IPS-18c (cell line): ENCODE results near the gene ZBTB20.

Source experiments
- H3K4me3 ChIP-seq: 2 replicates; pipeline ENCODE4 v1.7.0; 2013; ENCODE audit warnings: low read depth, mild to moderate bottlenecking, low read length, moderate library complexity; ENCODE audit not compliant: insufficient read depth
- H3K9me3 ChIP-seq: one replicate; pipeline ENCODE4 v1.6.1; 2013; ENCODE audit warnings: mild to moderate bottlenecking, low read length, moderate library complexity; ENCODE audit not compliant: control insufficient read depth, insufficient read depth

Gene ZBTB20

GRCh38 chr3:114756506-114757279 lies 390.4 kb downstream of the ZBTB20 start:
- Histone ChIP-seq H3K4me3 (no peak overlapping the region), H3K9me3 (no peaks in the 10 kb centered on the region)

DNA sequence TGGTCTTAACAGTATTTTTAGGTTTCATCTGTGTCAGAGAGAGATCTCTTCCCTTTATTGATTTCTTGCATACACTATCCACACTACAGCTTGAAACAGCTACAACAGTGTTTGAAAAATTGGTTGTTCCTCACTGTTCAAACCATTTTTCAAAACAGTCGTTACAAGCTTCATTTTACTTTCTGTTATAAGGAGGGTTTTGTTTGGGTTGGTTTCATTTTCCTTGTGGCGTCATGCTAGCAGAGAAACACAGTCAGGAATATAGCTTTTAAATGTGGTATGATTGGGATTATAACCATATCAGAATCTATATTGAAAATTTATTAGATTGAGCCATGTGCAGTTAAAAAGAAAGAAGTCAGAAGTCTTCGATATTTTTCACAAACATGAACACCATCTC lies 400.6 kb downstream of the ZBTB20 start:
- Histone ChIP-seq H3K4me3 (no peak overlapping the region), H3K9me3 (no peaks in the 10 kb centered on the region)

GRCh38 chr3:114745322-114746240 lies 401.5 kb downstream of the ZBTB20 start:
- no peak overlapping the region for H3K4me3 ChIP-seq
- no peaks in the 10 kb centered on the region for H3K9me3 ChIP-seq

DNA sequence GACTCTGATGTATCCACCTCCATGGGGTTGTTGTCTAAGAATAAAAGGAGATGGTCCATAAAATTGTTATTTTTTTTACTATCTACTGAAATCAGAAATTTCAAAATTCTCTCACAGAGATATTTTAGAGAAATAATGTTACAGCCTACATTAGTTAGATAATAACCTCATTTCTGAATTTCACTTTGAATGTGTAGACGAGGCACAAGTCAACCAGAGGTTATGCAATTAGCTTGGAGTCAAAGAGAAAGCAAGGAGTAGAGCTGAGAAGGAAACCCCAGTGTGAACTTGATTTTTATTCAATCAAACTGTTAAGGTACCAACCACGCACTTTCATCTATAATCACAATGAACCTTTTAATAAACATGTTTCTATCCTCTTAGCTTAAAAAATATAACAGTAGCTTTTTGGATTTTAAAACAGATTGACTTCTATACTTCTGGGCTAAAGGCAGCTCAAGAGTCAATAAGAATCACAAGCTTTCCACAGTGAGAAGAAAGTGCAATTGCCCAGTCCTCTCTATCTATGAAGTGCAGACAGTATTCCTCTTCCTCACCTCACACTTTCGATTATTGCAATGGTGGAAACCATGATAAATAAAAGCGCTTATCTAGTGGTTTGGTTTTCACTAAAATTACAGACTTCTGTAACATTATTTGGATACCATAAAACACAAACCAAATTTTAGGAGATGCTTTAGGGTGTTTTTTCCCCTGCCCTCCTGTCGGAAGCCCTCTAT lies 403.2 kb downstream of the ZBTB20 start:
- Histone ChIP-seq H3K4me3 (no peak overlapping the region), H3K9me3 (no peaks in the 10 kb centered on the region)

- no peaks in the 10 kb centered on the region for H3K9me3 ChIP-seq
- no peak overlapping the region for H3K4me3 ChIP-seq
Observed at GRCh38 chr3:114741066-114741465, 406.0 kb downstream of the ZBTB20 start.

- no peaks in the 10 kb centered on the region for H3K9me3 ChIP-seq
- H3K4me3 ChIP-seq, result no peak overlapping the region
Observed at GRCh38 chr3:114739627-114740026, 407.5 kb downstream of the ZBTB20 start.

- Histone ChIP-seq H3K4me3 (no peak overlapping the region), H3K9me3 (no peaks in the 10 kb centered on the region)
Observed at GRCh38 chr3:114732353-114732752, 414.7 kb downstream of the ZBTB20 start.

GRCh38 chr3:114730397-114730796 lies 416.7 kb downstream of the ZBTB20 start:
- Histone ChIP-seq H3K4me3 (no peak overlapping the region), H3K9me3 (no peaks in the 10 kb centered on the region)

GRCh38 chr3:114727373-114727772 lies 419.7 kb downstream of the ZBTB20 start:
- H3K4me3 ChIP-seq, result no peak overlapping the region
- H3K9me3 ChIP-seq, result no peaks in the 10 kb centered on the region

DNA sequence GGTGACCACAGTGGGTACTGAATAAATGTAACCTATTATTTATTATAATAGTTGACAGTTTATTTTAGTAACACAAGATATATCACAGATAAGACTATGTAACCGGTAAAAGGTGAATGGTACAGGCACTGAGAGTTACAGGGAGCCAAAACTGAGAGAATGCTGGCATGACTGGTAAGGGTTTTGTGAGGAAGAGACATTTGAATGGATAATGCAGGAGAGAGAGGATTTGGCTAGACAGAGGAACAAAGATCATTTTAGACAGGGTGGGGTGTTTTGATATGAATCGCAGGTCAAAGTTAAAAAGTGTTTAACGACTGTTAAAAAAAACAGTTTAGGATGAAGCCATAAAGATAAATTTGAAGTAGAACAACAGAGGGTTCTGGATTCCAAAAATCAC lies 421.1 kb downstream of the ZBTB20 start:
- no peak overlapping the region for H3K4me3 ChIP-seq
- H3K9me3 ChIP-seq, result no peaks in the 10 kb centered on the region

GRCh38 chr3:114722530-114722929 lies 424.6 kb downstream of the ZBTB20 start:
- H3K4me3 ChIP-seq, result no peak overlapping the region
- no peaks in the 10 kb centered on the region for H3K9me3 ChIP-seq

DNA sequence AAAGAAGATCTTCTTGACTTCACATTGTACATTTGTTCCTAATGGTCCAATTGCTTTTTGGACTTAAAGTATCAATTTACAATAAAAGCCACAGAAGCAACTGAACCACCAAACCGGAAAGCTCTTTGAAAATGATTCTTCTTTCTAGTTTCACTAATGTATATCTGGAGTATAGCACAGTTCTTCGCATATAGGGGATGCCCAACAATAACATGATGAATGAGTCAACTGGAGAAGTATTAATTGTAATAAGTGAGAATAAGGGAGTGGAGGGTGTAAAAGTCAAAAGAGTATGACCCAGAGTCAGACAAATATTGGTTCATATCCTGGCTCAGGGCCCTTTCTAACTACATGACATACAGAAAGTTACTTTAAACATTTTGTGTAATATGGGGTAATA lies 425.2 kb downstream of the ZBTB20 start:
- H3K4me3 ChIP-seq, result no peak overlapping the region
- no peaks in the 10 kb centered on the region for H3K9me3 ChIP-seq

DNA sequence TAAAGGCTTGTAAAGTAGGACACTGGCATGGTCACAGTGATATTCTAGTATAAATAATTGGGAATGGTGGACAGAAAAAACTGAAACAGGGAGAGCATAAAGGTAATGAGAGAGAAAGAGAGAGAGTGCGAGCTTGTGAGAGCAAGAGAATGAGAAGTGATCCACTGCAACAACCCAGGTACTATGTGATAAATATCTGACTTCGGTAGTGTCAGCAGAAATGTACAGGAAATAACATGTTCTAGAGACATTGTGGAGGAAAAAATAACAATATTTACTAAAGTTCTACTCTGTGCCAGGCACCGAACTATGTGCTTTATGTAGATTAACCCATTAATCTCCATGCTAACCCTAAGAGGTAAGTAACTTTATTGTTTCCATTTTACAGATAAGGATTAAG lies 425.9 kb downstream of the ZBTB20 start:
- H3K4me3 ChIP-seq, result no peak overlapping the region
- no peaks in the 10 kb centered on the region for H3K9me3 ChIP-seq

DNA sequence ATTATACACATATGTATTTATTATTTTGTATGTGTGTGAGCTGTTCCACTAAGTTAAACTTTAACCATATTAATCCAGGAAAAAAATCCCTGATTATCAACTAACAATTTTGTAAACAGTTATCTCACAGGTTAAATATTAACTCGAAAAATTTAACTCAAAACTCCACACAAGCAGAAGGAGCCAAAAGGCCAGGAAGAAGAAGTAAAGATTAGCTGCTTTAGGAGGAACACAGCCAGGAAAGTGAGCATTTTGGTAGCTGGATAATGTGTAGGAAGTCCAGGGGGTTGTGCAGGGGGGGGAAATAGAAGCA lies 428.2 kb downstream of the ZBTB20 start:
- Histone ChIP-seq H3K9me3 (no peaks in the 10 kb centered on the region), H3K4me3 (no peak overlapping the region)

DNA sequence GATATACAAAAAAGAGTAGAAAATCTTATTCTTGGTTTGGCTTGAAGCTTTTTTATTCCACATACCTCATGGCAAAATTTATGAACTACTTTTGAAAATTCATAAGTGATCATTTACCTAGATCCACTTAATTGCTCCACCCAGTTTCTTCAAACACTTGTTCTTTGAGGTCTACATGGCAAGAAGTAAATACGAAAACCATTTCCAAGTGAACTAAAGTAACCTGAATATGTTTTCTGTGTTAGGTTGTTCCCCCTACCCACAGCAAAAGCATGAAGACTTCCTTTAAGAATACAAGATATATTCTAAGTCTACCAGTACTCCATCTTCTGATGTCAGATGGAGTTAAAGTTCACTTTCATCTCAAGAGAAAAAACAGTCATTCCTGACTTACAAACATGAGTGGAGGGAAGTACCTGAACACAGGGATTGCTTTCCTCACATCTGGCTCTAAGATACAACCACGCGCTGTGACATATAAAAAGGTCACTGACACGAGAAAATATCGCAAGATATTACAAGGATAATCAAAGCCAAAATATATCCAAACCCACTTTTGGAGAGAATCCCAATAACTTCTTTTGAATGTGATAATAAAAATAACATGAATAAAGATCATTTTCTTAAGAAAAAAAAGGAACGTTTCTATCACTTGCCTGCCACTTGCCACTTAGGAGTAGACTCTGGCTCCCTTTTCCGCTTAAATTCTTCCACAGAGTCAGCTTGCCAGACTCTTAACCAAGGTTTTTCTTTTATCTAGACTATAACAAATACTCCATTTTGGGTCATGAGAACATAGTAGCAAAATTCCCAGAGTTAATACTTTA lies 428.8 kb downstream of the ZBTB20 start:
- Histone ChIP-seq H3K9me3 (no peaks in the 10 kb centered on the region), H3K4me3 (no peak overlapping the region)

- H3K9me3 ChIP-seq, result no peaks in the 10 kb centered on the region
- no peak overlapping the region for H3K4me3 ChIP-seq
Observed at GRCh38 chr3:114716916-114717315, 430.2 kb downstream of the ZBTB20 start.

GRCh38 chr3:114716126-114716525 lies 431.0 kb downstream of the ZBTB20 start:
- Histone ChIP-seq H3K4me3 (no peak overlapping the region), H3K9me3 (no peaks in the 10 kb centered on the region)
